SK-N-MC (cell line): ENCODE results near the gene SH3RF3.

ENCODE experiments used
- EZH2 ChIP-seq: fragments of 200-600 bp; sonication (generic); IDR thresholded peaks from one replicate; pipeline ENCODE4 v1.6.1; 2017; ENCODE audit warnings: antibody characterized with exemption
- FOXP2 ChIP-seq: optimal IDR thresholded peaks from 2 replicates; pipeline ENCODE3; 2011; ENCODE audit warnings: mild to moderate bottlenecking, moderate library complexity; ENCODE audit not compliant: insufficient read depth; ENCODE audit errors: extremely low read length, control extremely low read depth
- POLR2AphosphoS5 ChIP-seq: IDR thresholded peaks from 2 replicates; pipeline ENCODE4 v1.6.1; 2012; ENCODE audit warnings: mild to moderate bottlenecking, low read depth, low read length, borderline replicate concordance

DNA sequence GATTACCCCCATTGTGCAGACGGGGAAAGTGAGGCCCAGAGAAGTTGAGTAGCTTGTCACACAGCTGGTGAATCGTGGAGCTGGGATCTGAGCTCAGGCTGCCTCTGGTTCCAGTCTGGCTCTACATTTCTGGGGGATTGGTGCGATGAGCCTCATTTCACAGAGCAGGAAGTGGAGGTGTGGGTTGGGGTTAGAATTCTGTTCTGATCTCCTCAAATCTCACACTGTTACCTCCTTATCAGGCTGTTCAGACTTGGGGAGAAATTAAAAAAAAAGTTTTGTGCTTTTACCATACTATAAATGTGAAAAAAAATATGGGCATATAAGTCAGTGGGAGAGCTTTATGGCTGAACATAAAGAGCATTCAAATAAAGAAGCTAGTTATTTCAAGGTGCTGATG lies 21.6 kb downstream of the SH3RF3 start:
- no peak for TF ChIP-seq POLR2AphosphoS5
- no peak for TF ChIP-seq EZH2
- TF ChIP-seq FOXP2, result no peak
